ENCODE measurements around the gene WEE1.
"Not testable (repeated sequence)": the region's sequence is repeated elsewhere in the genome, so short reads cannot be mapped to it uniquely, and the experiment has no call there.

WEE1 gene

DNA sequence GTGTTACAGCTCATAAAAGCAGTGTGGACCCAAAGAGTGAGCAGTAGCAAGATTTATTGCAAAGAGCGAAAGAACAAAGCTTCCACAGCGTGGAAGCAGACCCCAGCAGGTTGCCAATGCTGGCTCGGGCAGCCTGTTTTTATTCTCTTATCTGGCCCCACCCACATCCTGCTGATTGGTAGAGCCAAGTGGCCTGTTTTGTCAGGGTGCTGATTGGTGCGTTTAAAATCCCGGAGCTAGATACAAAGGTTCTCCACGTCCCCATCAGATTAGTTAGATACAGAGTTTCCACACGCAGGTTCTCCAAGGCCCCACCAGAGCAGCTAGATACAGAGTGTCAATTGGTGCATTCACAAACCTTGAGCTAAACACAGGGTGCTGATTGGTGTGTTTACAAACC, 48.9 kb downstream of the WEE1 start:
- not testable (repeated sequence) for DNase-seq (ENCODE audit: low read depth in 2 of 2)

GRCh38 chr11:9623053-9623452, 49.6 kb downstream of the WEE1 start:
- DNase-seq (ENCODE audit: low read depth in 2 of 2): not testable (repeated sequence)

DNA sequence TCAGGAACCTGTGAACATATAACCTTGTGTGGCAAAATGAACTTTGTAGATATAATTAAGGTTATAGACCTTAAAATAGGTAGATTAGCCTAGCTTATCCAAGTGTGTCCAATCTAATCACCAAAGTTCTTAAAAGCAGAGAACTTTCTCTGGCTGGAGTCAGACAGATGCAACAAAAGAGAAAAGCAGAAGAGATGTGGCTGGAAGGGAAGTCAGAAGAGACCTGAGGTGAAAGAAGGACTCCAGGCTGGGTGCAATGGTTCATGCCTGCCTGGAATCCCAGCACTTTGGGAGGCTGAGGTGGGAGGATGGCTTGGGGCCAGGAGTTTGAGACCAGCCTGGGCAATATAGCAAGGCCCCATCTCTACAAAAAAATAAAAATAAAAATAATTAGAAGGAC, 51.0 kb downstream of the WEE1 start:
- DNase-seq (ENCODE audit: low read depth in 2 of 2): no peak

DNA sequence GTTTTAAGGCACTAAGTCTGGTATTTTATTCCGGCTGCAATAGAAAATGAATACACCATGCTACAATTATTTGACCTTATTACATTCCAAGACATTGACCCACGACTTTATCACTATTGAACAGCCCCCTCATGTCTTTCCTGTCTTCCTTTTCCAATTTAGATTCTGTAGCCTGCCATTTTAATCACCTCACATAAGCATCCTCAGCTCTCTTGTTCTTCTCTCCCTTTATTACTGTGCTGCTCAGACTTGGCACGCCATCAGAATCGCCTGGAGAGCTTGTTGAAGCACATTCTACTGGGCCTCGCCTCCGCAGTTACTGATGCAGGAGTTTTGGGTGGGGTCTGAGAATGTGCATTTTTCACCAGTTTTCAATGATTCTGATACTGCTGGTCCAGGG, 51.7 kb downstream of the WEE1 start:
- no peak for DNase-seq (ENCODE audit: low read depth in 2 of 2)

GRCh38 chr11:9625728-9626127, 52.3 kb downstream of the WEE1 start:
- no peak for DNase-seq (ENCODE audit: low read depth in 2 of 2)

DNA sequence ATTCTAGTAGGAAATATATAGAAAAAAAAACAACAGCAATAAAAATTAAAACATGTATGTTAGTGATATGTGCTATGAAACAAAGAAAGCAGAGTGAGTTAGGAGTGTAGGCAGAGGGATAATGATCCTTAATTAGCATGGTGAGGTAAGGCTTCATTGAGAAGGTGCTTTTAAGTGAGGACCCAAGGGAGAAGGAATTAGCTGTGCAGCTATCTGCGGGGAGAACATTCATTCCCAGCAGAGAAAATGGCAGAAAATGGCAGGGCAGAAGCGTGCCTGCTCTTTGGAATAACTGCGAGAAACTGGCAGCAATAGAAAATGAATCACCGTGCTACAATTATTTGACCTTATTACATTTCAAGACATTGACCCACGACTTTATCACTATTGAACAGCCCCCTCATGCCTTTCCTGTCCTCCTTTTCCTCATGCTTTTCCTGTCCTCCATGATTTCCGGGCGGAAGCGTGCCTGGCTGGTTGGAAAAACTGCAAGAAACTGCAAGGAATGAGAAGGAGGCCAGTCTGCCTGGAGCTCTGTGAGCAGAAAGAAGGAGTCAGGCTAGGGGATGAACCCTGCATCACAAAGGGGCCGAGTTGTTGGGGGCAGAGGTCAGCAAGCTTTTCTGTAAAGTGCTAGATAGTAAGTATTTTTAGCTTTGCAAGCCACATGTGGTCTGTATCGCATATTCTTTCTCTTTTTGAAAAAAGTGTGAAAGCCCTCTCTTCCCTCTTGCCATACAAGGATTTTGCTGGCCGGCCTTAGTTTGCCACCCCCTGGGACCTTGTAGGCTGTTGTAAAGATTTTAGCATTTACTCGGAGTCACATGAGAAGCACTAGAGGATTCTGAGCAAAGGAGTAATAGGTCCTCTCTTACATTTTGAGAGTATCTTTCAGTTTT, 53.3 kb downstream of the WEE1 start:
- DNase-seq (ENCODE audit: low read depth in 2 of 2): no peak

GRCh38 chr11:9629064-9629463, 55.6 kb downstream of the WEE1 start:
- DNase-seq (ENCODE audit: low read depth in 2 of 2): no peak

- DNase-seq (ENCODE audit: low read depth in 2 of 2): no peak
These were observed 60.2 kb downstream of the WEE1 start for GRCh38 chr11:9633679-9634078.

GRCh38 chr11:9636691-9637090, 63.2 kb downstream of the WEE1 start:
- DNase-seq (ENCODE audit: low read depth in 2 of 2): no peak

- DNase-seq (ENCODE audit: low read depth in 2 of 2): no peak
These were observed 65.6 kb downstream of the WEE1 start for GRCh38 chr11:9639099-9639498.

All from activated CD4-positive, alpha-beta T cell treated with anti-CD3 and anti-CD28 coated beads for 24 hours (primary cell).